ENCODE results near the gene TCL1B.
"Not testable (repeated sequence)": the region's sequence is repeated elsewhere in the genome, so short reads cannot be mapped to it uniquely, and the experiment has no call there.

The TCL1B gene, protein sequence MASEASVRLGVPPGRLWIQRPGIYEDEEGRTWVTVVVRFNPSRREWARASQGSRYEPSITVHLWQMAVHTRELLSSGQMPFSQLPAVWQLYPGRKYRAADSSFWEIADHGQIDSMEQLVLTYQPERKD

DNA sequence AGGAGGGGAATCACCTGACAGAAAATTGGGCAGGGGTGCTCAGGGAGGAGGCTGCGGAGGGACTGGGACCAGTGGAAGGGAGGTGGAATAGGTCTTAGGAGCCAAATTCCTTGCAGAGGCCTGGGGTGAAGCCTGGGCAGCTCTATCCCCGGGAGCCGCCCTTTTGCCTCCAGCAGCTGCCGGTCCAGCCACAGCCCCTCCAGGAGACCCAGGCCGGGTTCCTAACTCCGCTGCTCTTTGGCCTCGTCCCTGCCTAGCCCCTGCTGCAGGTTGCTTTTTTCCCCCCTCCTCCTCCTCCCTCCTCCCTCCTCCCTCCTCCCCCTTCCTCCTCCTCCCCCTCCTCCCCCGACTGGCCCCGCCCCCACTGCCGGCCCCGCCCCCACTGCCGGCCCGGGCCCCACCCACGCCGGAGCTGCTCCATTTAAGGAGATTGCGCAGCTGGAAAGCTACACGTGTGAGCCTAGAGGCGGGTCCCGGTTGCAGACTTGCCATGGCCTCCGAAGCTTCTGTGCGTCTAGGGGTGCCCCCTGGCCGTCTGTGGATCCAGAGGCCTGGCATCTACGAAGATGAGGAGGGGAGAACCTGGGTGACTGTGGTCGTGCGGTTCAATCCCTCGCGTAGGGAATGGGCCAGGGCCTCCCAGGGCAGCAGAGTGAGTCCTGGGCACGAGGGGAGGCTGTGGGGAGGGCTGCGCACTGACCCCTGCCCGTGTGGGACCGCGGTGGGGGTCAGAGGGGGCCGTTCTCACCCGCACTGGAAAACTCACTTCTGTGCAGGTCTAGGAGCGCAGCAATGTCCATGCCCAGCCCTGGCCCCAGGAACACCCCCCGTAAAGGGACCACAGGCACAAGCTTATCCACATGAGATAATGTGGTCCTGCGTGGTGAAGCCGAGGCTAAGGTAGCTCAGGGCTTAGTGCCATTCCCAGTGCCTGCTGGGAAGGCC lies at the start of gene TCL1B:
TCL1B (plus strand) TSS at position 449 of the 945 bp plus-strand sequence; CDS start at position 491, 42 bp downstream.
- no peak for DNase-seq

DNA sequence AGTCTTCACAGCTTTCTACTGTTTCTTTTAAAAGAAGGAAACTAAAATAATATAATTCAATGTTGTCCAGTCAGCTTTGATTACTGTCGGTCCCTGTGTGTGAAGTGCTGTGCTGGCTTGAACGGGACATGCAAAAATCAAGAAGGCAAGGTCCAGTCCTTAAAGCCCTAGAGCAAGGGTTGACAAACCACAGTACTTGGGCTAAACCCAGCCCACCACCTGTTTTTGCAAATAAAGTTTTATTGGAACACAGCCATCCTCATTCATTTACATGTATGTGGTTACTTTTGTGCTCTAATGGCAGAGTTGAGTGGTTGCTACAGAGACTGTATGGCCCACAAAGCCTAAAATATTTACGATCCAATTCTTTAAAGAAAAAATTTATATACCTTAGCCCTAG lies 41.2 kb upstream of the TCL1B start:
- no peak for DNase-seq

DNA sequence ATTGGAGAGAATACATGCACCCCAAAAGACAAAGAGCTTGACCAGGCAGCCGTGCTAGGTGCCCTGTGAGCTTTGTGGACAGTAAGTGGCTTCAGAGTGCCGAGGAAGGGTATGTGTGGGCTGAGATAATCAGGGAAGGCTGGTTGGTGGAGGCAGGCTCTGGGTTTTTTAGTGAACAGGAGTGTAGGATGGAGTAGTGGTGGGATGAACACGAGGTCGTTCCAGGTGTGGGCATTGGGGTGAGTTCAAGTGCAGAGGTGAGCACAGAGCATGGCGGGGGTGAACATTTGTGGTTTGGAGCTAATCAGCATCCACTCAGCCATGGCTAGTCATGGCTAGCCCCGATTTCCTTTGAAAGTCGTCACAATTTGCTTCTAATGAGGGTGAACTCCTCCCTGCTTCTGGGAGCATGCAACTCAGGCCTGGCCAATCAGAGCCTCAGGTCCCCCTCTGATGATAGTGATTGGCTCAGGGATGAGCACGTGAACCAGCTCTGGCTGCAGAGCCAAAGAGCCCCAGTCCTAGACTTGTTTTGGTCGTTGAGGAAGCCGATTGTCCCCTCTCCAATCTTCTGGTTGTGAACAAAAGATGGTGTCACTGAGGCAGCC lies 40.7 kb upstream of the TCL1B start:
- no peak for DNase-seq

DNA sequence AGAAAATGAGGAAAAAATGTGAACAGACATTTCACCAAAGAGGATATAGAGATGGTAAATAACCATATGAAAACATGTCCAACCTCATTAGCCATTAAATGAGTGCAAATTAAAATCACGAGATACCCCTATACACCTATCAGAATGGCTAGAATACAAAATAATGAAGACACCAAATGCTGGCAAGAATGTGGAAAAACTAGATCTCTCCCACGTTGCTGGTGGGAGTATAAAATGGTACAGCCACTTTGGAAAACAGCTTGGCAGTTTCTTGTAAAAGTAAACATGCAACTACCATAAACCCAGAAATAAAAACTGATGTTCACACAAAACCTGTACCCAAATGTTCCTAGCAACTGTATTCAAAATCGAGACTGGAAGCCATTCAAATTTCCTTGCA lies 38.3 kb upstream of the TCL1B start:
- DNase-seq: no peak

DNA sequence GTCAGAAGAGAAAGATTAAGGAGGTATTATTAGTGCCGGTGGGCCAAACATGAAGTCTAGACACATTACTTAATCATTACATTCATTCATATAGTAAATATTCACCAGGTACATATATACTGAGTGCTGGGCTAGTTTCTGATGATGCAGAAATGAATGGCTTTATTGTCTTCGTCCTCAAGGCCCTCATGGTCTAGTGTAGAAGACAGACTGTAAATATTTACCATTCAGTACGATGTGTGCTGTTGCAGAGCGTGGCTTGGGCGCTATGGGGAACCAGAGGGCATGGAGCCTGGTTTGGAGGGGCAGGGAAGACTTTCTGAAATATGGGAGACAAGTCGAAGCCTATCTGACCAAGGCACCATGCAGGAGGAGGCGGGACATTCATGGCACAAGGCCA lies 37.0 kb upstream of the TCL1B start:
- no peak for DNase-seq

DNA sequence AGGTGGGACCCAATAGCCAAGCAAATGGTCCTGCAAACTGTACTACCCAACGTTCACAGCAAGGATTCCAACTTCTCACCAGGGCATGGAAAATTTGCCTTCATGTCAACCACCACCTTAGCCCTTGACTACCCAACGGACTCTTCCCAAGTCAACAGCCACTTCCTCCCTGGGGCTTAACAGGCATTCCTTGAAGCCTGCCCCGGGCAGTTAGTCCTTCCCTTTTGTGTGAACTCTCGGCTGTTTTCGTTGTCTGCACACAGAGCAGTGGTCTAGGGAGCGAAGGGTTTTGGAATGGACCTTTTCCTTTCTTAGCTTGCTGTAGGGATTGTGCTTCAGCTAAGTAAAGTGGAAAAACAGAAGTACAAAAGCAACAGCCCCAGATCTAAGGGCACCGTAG lies 35.2 kb upstream of the TCL1B start:
- DNase-seq: no peak

DNA sequence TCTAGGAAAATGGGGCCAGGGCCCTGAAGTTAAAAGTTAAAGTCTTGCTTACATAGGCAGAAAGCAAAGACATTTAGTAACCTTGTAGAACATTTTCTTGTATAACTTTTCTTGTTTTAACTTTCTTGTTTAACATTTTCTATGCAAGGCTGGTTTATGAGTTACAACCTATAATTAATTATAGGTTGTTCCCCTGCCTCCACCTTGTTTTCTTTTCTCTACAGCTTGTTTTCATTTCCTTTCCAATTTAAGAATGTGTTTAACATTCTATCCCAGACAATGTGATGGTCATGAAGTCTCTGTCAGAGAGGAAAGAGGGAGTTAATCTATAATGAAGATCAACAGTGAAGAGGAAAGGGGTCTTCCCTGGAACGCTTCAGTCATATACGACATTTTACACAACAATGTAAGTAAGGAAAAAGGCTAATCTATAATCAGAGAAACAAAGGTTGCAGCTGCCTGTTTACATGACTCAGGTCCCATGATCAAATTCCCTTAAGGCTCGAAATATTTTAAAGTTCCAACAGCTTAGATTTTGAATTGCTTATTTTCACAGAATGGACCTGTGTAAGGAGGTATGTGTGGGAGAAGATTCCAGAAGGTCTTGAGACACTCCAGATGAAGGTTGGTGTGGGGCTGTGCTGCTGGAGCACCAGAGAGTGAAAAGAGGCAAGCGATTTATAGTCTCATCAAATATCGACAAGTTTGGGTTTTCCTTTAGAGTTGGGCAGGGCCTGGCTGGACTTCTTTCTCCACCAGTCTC lies 34.2 kb upstream of the TCL1B start:
- DNase-seq: no peak

DNA sequence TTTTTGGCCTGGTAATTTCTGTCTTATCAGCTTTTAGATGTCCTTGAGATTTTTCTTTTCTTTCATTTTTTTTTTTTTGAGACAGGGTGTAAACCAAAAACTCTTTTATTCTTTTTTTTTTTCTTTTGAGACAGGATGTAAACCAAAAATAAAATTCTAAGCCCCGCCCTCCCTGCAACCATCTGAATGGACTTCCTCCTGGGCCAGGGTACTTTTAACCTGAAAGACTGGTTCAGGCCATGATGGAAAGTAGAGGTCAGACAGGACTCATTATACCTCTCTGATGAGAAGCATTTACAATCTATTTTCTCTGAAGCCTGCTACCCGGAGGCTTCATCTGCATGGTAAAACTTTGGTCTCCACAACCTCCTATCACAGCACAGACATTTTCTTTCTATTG lies 33.5 kb upstream of the TCL1B start:
- DNase-seq: no peak

DNA sequence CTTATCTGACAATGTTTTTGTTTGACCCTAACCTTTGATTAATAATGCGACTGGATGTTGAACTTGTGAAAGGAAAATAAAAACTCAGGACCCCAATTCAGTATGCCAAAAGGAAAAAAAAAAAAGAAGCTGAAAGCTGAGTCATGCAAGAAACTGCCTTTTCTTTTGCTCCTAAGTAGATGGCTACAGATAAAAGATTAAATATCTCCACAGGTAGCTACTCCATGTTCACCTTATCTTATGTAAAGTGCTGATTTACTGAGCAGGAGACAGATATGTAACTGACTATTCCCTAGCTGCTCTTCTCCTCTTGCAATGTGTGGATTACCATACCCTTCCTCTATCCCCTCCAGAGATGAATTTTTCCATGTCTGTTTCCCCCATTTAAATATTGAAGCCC lies 30.8 kb upstream of the TCL1B start:
- DNase-seq: no peak

DNA sequence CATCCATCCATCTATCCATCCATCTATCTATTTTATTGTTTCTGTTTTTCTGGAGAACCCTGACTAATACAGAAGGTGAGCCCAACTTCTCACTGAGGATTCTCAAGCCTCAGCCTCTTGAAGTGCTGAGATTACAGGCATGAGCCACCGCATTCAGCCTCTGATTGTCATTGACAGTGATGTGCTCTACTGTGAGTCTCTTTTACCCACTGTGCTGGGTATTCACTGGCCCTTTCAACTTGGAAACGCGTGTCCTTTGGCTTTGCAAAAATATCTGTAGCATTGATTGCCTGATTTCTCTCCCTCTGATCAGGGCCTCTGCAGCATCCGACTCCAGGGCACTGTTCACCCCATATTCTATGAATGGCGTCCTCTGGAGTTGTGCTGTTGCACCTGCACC lies 29.6 kb upstream of the TCL1B start:
- no peak for DNase-seq

DNA sequence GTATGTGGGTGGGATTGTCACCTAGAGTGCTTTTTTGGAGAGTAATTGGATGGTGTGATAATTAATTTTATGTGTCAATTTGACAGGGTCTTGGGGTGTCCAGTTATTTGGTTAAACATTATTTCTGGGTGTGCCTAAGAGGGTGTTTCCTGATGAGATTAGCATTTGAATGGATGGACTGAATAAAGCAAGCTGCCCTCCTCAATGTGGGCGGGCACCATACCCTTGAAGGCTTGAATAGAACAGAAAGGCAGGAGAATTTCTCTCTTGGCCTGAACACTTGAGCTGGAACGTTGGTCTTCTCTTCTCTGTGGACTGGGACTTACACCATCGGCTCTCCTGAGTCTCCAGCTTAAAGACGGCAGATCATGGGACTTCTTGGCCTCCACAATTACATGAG lies 28.8 kb upstream of the TCL1B start:
- no peak for DNase-seq

DNA sequence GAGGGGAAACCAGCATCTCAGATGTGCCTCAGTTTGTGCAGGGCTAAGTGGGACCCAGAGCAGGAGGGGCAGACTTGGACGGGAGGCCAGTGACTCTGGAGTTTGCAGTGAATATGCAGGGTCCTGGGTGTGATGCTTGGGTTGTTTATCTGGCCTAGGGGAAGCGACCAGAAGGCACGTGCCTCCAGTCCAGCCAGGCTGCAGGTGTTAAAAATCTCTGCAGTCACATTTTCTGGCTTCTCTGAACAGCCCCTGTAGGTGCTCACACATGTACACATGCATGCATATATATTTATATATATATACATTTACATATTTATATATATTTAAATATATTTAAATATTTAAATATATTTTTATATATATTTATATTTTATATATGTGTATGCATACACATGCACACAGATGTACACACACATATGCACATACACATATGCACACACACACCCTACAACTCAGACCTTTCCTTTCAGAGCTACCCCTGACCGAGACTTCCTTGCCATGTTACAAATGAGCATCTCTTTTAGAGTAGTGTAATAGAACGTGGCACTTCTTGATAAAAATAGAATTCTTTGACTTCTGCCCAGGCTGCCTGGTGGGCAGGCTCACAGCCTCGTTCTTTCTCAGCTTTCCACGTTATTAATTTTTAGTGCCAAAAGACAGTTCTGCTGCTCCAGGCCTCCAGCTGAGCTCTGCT lies 26.8 kb upstream of the TCL1B start:
- no peak for DNase-seq

DNA sequence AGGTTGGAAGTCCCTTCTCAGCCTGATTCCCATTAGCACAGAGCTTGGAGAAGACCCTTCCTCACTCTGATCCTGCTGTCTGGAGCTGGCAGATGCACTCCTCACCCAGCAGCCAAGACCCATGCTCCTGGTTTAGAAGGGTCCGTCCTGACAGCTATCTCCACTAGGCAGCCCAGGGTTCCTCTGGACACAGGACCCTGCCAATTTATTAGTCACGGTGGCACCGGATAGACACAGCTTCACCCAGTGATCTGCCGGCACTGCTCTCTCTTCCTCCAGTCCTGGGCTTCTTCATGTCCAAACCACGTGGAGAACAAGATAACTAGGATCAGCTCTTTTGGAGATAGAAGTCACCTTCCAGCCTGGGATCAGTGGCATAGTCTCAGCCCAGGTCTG lies 26.2 kb upstream of the TCL1B start:
- no peak for DNase-seq

DNA sequence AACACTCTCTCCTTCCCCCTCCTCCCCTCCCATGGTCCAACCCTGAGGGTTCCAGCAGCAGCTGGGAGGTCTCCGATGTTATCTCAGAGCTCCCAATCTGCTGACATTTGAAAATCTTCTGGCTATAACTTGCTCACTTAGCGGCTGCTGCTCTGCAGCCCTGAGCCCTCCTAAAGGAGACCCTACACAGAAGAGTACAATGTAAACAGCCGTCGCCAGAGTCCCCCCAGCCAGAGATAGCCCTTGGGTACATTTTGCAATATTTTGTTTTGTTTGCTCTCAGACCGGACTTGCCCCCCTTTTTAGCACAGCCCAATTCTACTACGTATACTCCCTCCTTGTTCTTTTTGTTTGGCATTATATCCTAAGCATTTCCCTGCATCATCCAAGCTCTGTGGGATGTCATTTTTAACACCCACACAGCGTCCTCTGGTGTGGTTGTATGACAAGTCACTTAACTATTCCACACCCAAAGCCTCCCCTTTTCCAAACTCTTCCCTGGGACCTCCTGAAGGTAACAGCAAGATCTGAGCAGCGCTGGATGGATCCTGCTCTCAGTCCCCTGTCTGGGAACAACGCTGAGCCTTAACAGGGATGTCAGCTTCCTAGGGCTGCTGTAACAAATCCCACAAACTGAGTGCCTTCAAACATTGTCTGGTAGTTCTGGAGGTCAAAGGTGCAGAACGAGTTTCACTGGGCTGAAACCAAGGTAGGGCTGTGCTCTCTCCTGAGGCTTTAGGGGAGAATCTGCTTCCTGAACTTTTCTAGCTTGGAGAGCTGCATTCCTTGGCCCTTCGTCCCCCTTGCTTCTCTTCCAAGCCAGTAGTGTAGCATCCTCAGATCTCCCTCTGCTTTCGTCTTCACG lies 25.3 kb upstream of the TCL1B start:
- no peak for DNase-seq

DNA sequence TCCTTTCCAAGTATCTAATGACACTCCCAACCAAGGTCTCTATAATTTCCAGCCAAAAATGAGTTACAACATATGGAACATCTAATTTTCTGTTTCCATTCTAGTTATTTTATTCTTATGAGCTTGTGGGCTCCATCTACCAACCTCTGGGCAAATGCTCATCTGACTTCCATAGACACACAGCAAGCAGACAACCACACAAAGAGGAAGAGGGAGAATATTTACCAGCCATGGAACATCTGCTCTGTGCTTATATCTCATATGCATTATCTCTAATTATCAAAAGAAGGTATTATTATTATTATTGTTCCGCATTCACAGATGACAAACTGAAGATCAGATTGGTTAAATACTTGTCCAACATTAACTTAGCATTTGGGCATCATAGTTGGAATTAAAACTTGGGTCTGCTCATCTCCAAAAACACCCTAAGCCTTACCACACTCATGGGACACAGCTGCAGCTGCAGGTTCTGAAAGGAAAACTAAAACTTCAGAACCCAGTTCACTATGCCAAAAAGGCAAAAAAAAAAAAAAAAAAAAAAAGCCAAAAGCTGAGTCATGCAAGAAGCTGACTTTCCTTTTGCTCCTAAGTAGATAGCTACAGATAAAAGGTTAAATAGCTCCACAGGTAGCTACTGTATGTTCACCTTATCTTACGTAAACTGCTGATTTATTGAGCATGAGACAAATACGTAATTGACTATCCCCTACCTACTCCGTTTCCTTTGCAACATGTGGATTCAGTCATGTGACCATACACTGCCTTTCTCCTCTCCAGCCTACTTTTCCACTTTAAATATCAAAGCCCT lies 23.6 kb upstream of the TCL1B start:
- no peak for DNase-seq

DNA sequence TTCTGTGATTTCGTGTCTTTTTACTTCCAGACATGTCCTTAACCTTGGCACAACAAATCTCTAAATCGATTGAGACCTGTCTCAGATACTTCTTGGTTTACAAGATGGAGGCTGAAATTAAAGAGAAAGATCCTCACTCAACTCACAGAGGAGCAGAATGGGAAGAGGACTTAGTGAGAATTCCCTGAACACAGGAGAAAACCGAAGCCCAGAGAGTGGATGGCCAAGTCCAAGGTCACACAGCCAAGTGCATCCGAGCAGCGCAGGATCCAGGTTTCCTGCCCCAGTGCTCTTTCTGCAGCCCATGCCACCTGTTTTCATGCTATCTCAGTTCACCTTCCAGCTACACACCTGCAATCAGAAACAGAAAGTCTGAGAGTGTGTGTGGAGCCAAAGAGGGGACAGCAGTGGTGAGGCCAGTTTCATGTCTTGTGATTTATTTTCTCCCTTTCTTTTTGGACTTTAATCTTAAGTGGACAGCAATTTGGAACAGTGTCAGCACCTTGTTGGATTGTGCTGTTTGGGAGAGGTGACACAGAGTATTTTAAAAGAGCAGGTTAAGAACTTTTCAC lies 22.9 kb upstream of the TCL1B start:
- DNase-seq: no peak

DNA sequence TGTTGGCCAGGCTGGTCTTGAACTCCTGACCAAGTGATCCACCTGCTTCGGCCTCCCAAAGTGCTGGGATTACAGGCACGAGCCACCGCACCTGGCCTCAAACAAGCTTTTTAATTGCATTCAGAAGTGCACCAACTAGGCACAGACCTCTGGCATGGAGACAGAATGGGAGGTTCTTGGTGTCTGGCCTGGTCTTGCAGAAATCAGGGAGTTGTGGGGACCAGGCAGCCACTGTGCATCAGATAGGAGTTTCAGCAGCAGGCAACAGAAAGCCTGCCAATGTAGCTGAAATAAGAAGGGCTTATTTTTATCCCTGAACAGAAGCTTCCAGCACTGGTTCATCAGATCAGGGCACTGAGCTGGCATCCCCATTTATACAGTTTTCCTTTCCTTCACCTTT lies 22.2 kb upstream of the TCL1B start:
- DNase-seq: no peak

DNA sequence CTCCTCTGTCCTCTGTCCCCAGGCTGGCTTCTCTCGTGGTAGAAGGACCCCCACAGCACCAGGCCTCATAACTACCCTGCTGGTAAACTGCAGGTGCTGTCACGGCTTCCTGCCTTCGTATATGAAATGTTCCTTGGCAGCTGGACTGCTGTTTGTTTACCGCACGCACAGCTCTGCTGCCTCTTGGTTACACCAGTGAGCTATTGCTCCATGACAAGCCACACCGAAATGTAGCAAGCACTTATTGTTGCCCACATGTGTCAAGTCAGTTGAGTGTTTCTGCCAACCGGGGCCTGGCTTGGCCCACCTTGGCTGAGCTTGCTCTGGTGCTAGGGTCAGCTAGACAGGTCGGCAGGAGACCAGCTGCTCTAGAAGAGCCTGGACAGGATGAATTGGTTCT lies 21.7 kb upstream of the TCL1B start:
- DNase-seq: no peak

DNA sequence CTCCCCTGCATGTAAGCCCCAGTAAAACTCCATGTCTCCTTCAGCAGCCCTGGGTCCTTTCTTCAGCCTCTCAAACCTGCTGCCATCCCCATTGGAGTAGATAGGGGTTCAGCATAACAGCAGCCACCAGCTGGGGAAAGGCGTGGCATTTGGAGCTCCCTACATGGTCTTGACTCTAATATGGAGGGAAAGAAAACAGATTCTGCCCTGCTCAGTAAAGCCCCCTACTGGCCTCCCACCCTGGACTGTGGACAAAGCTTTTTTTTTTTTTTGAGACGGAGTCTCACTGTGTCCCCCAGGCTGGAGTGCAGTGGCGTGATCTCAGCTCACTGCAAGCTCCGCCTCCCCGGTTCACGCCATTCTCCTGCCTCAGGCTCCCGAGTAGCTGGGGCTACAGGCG lies 20.7 kb upstream of the TCL1B start:
- not testable (repeated sequence) for DNase-seq

DNA sequence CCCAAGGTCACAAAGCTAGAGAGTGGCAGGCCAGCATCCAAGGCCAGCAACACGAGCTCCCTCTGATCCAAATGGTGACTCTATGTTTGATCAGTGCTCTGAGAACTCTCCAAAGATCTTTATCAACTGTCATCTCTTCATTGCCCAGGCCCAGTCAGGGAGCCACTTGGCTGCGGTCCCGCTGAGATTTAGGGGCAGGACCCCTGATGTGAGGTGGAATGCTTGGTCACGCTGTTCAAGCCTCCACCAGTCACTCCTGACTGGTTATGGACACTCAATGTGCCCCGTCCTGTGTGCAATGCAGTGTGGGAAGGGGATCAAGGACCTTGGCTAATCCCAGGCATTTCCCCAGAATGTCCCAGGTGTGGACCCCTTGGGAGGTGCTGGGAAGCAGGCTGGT lies 19.8 kb upstream of the TCL1B start:
- DNase-seq: no peak

Measured in activated CD4-positive, alpha-beta T cell treated with anti-CD3 and anti-CD28 coated beads, Interleukin-2, amount 50 U/mL, for 48 hours (primary cell).